HepG2 (cell line): Measurements from ENCODE around the gene MIA2. TPM values are rescaled to one million over a fixed set of nuclear protein-coding genes. Genes with fewer than 3 reads are reported as not detected.

ENCODE experiments used
- EP300 ChIP-seq, 3 experiments: sonication (generic) in 1 of 3; formaldehyde crosslinking in 1 of 3; IDR thresholded peaks; 2 replicates each; pipeline versions ENCODE4 v1.5.1 to v1.6.1; 2011 to 2020; ENCODE audit warnings: low read depth in 2 of 3, low read length in 2 of 3, borderline replicate concordance in 1 of 3, improper control_type of control experiment in 1 of 3, mild to moderate bottlenecking in 1 of 3, missing genetic modification reagents in 1 of 3, moderate library complexity in 1 of 3
- HCFC1 ChIP-seq: fragments of 150-350 bp; IDR thresholded peaks from 2 replicates; pipeline ENCODE4 v1.6.1; 2014; ENCODE audit warnings: low read depth, low read length
- JUNB ChIP-seq: sonication (generic); formaldehyde crosslinking; IDR thresholded peaks from 2 replicates; pipeline ENCODE4 v1.8.0; 2022; ENCODE audit warnings: missing genetic modification reagents, mild to moderate bottlenecking, borderline replicate concordance
- MAFK ChIP-seq, 2 experiments: IDR thresholded peaks in 1 of 2; conservative IDR thresholded peaks in 1 of 2; 2 replicates each; pipeline ENCODE4 v1.6.1; 2011; ENCODE audit warnings: improper control_type of control experiment in 2 of 2, low read length in 2 of 2
- MAZ ChIP-seq, 2 experiments: sonication (generic) in 1 of 2; formaldehyde crosslinking in 1 of 2; IDR thresholded peaks; 2 replicates each; pipeline versions ENCODE4 v1.5.0 to v1.6.1; 2012 to 2020; ENCODE audit warnings: low read depth in 2 of 2, mild to moderate bottlenecking in 2 of 2, borderline replicate concordance in 1 of 2, improper control_type of control experiment in 1 of 2, low read length in 1 of 2, missing genetic modification reagents in 1 of 2, moderate library complexity in 1 of 2
- NFE2 ChIP-seq: sonication (generic); formaldehyde crosslinking; IDR thresholded peaks from 2 replicates; pipeline ENCODE4 v1.4.0; 2020; ENCODE audit warnings: missing genetic modification reagents
- PRMT3 ChIP-seq: sonication (generic); formaldehyde crosslinking; IDR thresholded peaks from 2 replicates; pipeline ENCODE4 v1.8.1; 2022; ENCODE audit warnings: low read depth, mild to moderate bottlenecking, moderate library complexity, missing genetic modification reagents, borderline replicate concordance
- RARG ChIP-seq: sonication (generic); formaldehyde crosslinking; IDR thresholded peaks from 2 replicates; pipeline ENCODE4 v1.4.0; 2020; ENCODE audit warnings: low read depth, mild to moderate bottlenecking, missing genetic modification reagents
- SOX5 ChIP-seq: IDR thresholded peaks from 2 replicates; pipeline ENCODE4 v1.6.1; 2016; ENCODE audit warnings: borderline replicate concordance
- TCF7L2 ChIP-seq: IDR thresholded peaks from 2 replicates; pipeline ENCODE4 v1.6.1; 2011; ENCODE audit warnings: mild to moderate bottlenecking, low read depth, low read length, moderate library complexity
- ZHX2 ChIP-seq, 2 experiments: sonication (generic) in 1 of 2; formaldehyde crosslinking in 1 of 2; IDR thresholded peaks; 2 replicates each; pipeline versions ENCODE4 v1.6.1 to v1.9.0; 2014 to 2022; ENCODE audit warnings: antibody characterized with exemption in 1 of 2, borderline replicate concordance in 1 of 2, inconsistent platforms in 1 of 2, low read depth in 1 of 2, missing genetic modification reagents in 1 of 2
- ZMYM3 ChIP-seq: sonication (generic); formaldehyde crosslinking; IDR thresholded peaks from 2 replicates; pipeline ENCODE4 v1.5.1; 2020; ENCODE audit warnings: mild to moderate bottlenecking, missing genetic modification reagents
- ZNF296 ChIP-seq: sonication (generic); formaldehyde crosslinking; conservative IDR thresholded peaks from 2 replicates; pipeline ENCODE4 v1.5.0; 2020; ENCODE audit warnings: mild to moderate bottlenecking, missing genetic modification reagents
- ZNF3 ChIP-seq: IDR thresholded peaks from 2 replicates; pipeline ENCODE4 v1.7.0; 2017; ENCODE audit warnings: inconsistent platforms
- ZNF460 ChIP-seq: sonication (generic); formaldehyde crosslinking; IDR thresholded peaks from 2 replicates; pipeline ENCODE4 v1.5.1; 2020; ENCODE audit warnings: missing genetic modification reagents, mild to moderate bottlenecking, borderline replicate concordance
- ZNF781 ChIP-seq: sonication (generic); formaldehyde crosslinking; IDR thresholded peaks from 2 replicates; pipeline ENCODE4 v1.5.1; 2020; ENCODE audit warnings: borderline replicate concordance, mild to moderate bottlenecking, missing genetic modification reagents; ENCODE audit errors: not compliant biosample characterization
- ZSCAN5A ChIP-seq: sonication (generic); formaldehyde crosslinking; IDR thresholded peaks from 2 replicates; pipeline ENCODE4 v1.8.0; 2022; ENCODE audit warnings: mild to moderate bottlenecking, missing genetic modification reagents, borderline replicate concordance
- polyA plus RNA-seq, 8 experiments: library from polyadenylated mRNA; depleted of rRNA in 3 of 8; stranded (reverse) in 7 of 8; unstranded in 1 of 8; fragments of >200 nt; fragmentation: Illumina TruSeq in 4 of 8; extraction: Trizol in 4 of 8; gene quantifications; 2 replicates each; pipeline versions ENCODE4 v1.2.1 to v1.2.3, GENCODE V29; 2011 to 2016; ENCODE audit warnings: low read depth in 4 of 8, missing spikeins in 1 of 8, mixed read lengths in 1 of 8; ENCODE audit not compliant: insufficient read depth in 1 of 8
- total RNA-seq, 5 experiments: library from RNA; depleted of rRNA; stranded (reverse); fragments of >200 nt; fragmentation: Illumina TruSeq; extraction: Trizol; gene quantifications; 2 replicates each; pipeline ENCODE4 v1.2.3, GENCODE V29; 2016; ENCODE audit warnings: low read depth in 1 of 5
- TF ChIP-seq, protein P1 (sequence below): sonication (generic); formaldehyde crosslinking; IDR thresholded peaks from 2 replicates; pipeline ENCODE4 v1.8.0; 2022; ENCODE audit warnings: mild to moderate bottlenecking, missing genetic modification reagents, moderate library complexity

Gene MIA2
- total and polyA plus RNA-seq, 2 of the 13 experiments (the other 11 are each of a cell fraction or from before 2014, with no cell fraction given) = 134 to 158 TPM

- no peak for TF ChIP-seq ZHX2 (IDR thresholded peaks at IDR 0.05; ENCODE audit: low read depth)
- TF ChIP-seq ZHX2 (CRISPR knock-in tag; IDR thresholded peaks at IDR 0.05; ENCODE audit: borderline replicate concordance) = peak; percentile 91
- TF ChIP-seq MAFK (conservative IDR thresholded peaks at IDR 0.05 in 1 of 2, IDR thresholded peaks at IDR 0.05 in 1 of 2; ENCODE audit: low read length in 2 of 2) = no peak
- TF ChIP-seq ZNF781 (CRISPR knock-in tag) = peak; percentile 97
- TF ChIP-seq ZNF3 = peak; percentile 54; the same call in 1 of the 2 replicates
- TF ChIP-seq ZNF296 (CRISPR knock-in tag) = peak; percentile 91
- TF ChIP-seq HCFC1 = no peak; the same call in 1 of the 2 replicates
- peak; percentile 64 for TF ChIP-seq ZMYM3 (CRISPR knock-in tag)
- TF ChIP-seq RARG (CRISPR knock-in tag) = no peak; the same call in 1 of the 2 replicates
- no peak for TF ChIP-seq TCF7L2
- TF ChIP-seq PRMT3 (CRISPR knock-in tag) = peak; percentile 89; the same call in 1 of the 2 replicates
- TF ChIP-seq ZSCAN5A (CRISPR knock-in tag) = peak; percentile 99
- 0 out of 4 replicates have a peak, but pooled peaks of 1 of the 2 experiments have one; percentile 15 for TF ChIP-seq EP300 (IDR thresholded peaks at IDR 0.05; ENCODE audit: low read depth in 2 of 2, low read length in 2 of 2)
- TF ChIP-seq EP300 (CRISPR knock-in tag; IDR thresholded peaks at IDR 0.05; ENCODE audit: borderline replicate concordance) = peak; percentile 36
- TF ChIP-seq, protein P1, sequence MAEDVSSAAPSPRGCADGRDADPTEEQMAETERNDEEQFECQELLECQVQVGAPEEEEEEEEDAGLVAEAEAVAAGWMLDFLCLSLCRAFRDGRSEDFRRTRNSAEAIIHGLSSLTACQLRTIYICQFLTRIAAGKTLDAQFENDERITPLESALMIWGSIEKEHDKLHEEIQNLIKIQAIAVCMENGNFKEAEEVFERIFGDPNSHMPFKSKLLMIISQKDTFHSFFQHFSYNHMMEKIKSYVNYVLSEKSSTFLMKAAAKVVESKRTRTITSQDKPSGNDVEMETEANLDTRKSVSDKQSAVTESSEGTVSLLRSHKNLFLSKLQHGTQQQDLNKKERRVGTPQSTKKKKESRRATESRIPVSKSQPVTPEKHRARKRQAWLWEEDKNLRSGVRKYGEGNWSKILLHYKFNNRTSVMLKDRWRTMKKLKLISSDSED (CRISPR knock-in tag) = no peak
- TF ChIP-seq ZNF460 (CRISPR knock-in tag) = 0 out of 2 replicates have a peak, but pooled peaks have one; percentile 48
- no peak; the same call in 1 of the 2 replicates for TF ChIP-seq SOX5 (CRISPR knock-in tag)
- TF ChIP-seq MAZ (IDR thresholded peaks at IDR 0.05; ENCODE audit: borderline replicate concordance, low read depth, low read length) = no peak
- peak; percentile 22; the same call in 1 of the 2 replicates for TF ChIP-seq MAZ (CRISPR knock-in tag; IDR thresholded peaks at IDR 0.05; ENCODE audit: low read depth)
- TF ChIP-seq NFE2 (CRISPR knock-in tag) = no peak
- TF ChIP-seq JUNB (CRISPR knock-in tag) = peak; percentile 57; the same call in 1 of the 2 replicates
These were observed 33.3 kb downstream of the MIA2 start (continued) for GRCh38 chr14:39266871-39267607.
